GM19324 (cell line): ENCODE data around the gene GPHN.

ENCODE experiments used
- ATAC-seq: cut with Tn5 transposase; IDR thresholded peaks from one replicate; pipeline ENCODE4 v1.9.1; 2021; ENCODE audit warnings: mild to moderate bottlenecking, moderate library complexity; ENCODE audit not compliant: unreplicated experiment, low FRiP score

Gene GPHN

GRCh38 chr14:66507722-66508546 is at the start of gene GPHN:
TSS of gene GPHN (plus strand) at chr14:66508147.
- ATAC-seq = peak; percentile 90

- no peak for ATAC-seq
Measured at GRCh38 chr14:66459603-66460002, 48.3 kb upstream of the GPHN start.

- no peak for ATAC-seq
Measured at GRCh38 chr14:66464261-66464660, 43.7 kb upstream of the GPHN start.

GRCh38 chr14:66468778-66469367 is 39.1 kb upstream of the GPHN start:
- ATAC-seq = no peak

- no peak for ATAC-seq
Measured at GRCh38 chr14:66471584-66471983, 36.4 kb upstream of the GPHN start.

- ATAC-seq = no peak
Measured at GRCh38 chr14:66472251-66472650, 35.7 kb upstream of the GPHN start.

- no peak for ATAC-seq
Measured at GRCh38 chr14:66473223-66473622, 34.7 kb upstream of the GPHN start.

GRCh38 chr14:66476964-66477363 is 31.0 kb upstream of the GPHN start:
- no peak for ATAC-seq

GRCh38 chr14:66477567-66477966 is 30.4 kb upstream of the GPHN start:
- no peak for ATAC-seq

GRCh38 chr14:66482873-66483272 is 25.1 kb upstream of the GPHN start:
- no peak for ATAC-seq

- no peak for ATAC-seq
Measured at GRCh38 chr14:66483322-66483721, 24.6 kb upstream of the GPHN start.

GRCh38 chr14:66485029-66485428 is 22.9 kb upstream of the GPHN start:
- ATAC-seq = no peak

- ATAC-seq = no peak
Measured at GRCh38 chr14:66485910-66486421, 22.0 kb upstream of the GPHN start, which contains the start of gene CCDC196. TSS of gene CCDC196 (plus strand) at chr14:66486371. CDS start at chr14:66486503, 132 bp downstream.

- ATAC-seq = no peak
Measured at GRCh38 chr14:66487164-66487563, 20.8 kb upstream of the GPHN start.

- ATAC-seq = no peak
Measured at GRCh38 chr14:66490143-66491111, 17.5 kb upstream of the GPHN start.

GRCh38 chr14:66493750-66494149 is 14.2 kb upstream of the GPHN start:
- no peak for ATAC-seq

- ATAC-seq = peak; percentile 60
Measured at GRCh38 chr14:66495218-66496098, 12.5 kb upstream of the GPHN start.

- no peak for ATAC-seq
Measured at GRCh38 chr14:66496188-66496807, 11.6 kb upstream of the GPHN start.

GRCh38 chr14:66496911-66497310 is 11.0 kb upstream of the GPHN start:
- no peak for ATAC-seq
